LNCaP clone FGC (cell line): ENCODE results near the gene FANCG.
A peak's percentile ranks its signal among the peaks of the same experiment; 100 is the strongest.

Experiments used
- DNase-seq: peaks from one replicate; pipeline ENCODE4 v3.0.0-alpha.2; 2011; ENCODE audit warnings: low read depth
- H3K4me3 ChIP-seq: 2 replicates; pipeline ENCODE4 v1.5.1; 2011; ENCODE audit warnings: mild to moderate bottlenecking, low read depth, low read length, control low read depth
- TF ChIP-seq, protein P1 (sequence below): IDR thresholded peaks from 2 replicates; pipeline ENCODE4 v1.5.1; 2012; ENCODE audit warnings: mild to moderate bottlenecking; ENCODE audit not compliant: control insufficient read depth, insufficient read depth; ENCODE audit errors: extremely low read depth

FANCG gene

DNA sequence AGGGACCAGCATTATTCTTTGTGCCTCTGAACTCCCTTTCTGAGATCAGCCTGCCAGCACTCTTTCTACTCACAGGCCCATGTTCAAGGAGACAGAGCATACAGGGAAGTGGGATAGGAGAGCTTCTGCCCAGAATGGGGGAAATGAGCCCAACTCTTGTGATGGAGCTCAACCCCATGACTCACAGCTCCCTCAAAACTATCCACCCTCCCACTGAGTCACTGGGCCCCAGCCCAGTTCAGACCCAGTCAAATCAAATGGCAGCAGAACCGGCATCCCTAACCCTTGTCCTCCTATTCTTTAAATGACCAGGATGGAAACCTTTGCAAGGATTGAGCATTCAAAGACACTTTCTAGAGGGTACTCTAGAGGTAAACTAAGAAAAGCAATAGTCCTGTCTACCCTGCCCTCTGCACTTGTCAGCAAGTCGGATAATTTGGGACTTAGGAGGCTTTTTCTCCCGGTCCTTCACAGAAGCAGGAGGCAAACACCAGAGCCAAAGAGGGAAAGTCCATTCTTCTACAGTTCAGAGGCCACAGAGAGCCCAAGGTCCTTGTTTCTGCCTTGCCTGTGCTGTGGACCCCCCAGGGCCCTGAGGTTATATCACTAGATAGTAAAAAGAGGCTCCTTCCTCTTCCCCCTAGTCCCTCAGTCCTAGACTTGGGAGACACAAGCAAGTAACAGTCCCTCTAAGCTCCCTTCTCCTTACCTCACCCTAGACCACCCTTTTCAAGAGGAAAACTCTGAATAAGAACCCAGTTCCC is 32.7 kb upstream of the FANCG start:
- TF ChIP-seq, protein P1, sequence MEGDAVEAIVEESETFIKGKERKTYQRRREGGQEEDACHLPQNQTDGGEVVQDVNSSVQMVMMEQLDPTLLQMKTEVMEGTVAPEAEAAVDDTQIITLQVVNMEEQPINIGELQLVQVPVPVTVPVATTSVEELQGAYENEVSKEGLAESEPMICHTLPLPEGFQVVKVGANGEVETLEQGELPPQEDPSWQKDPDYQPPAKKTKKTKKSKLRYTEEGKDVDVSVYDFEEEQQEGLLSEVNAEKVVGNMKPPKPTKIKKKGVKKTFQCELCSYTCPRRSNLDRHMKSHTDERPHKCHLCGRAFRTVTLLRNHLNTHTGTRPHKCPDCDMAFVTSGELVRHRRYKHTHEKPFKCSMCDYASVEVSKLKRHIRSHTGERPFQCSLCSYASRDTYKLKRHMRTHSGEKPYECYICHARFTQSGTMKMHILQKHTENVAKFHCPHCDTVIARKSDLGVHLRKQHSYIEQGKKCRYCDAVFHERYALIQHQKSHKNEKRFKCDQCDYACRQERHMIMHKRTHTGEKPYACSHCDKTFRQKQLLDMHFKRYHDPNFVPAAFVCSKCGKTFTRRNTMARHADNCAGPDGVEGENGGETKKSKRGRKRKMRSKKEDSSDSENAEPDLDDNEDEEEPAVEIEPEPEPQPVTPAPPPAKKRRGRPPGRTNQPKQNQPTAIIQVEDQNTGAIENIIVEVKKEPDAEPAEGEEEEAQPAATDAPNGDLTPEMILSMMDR: no peak
- DNase-seq: no peak
- no peak overlapping the region for H3K4me3 ChIP-seq

DNA sequence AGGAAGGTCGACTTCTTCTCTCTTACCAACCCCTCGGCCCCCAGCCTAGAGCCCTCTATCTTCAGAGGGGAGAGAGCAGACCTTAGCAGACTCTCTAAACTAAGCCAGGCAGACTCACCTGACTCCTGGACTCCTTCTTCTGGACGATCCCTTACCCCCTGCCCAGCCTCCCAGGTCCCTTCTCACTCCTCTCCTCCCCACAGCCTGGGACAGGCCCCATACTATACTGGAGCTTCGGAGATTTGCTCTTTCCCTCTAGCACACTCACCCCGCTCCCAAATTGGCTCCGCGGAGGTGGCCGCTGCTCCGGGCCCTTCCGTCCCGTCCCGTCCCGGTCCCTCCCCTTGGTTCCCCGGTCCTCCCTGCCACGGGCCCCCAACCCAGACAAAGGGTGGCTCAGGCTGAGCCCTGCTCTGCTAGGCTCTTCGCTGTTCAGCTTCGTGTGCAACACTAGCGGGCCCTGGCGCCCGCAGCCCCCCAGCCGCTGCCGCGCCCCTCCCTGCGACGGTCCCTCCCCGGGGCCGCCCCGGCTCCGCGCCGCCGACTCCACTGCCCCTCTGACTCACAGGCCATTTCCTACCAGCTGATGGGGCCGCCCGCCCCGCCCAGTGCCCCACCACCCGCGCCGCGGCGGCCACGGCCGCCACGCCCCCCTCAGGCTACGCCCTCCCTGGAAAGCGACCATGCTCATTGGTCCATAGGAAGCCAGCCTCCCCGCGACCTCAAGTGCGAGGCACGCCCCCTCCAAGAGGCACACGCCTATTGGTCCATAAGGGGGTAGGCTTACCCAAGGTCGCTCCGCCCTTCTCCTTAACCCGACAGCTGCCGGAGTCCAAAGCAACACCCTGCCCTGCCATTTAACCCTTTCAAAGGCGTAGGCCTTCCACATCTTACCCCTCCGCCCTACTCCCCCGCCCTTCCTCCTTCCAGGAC is 31.5 kb upstream of the FANCG start:
- TF ChIP-seq, protein P1: no peak
- peak overlapping the region; percentile 69 for H3K4me3 ChIP-seq
- peak; percentile 95 for DNase-seq

DNA sequence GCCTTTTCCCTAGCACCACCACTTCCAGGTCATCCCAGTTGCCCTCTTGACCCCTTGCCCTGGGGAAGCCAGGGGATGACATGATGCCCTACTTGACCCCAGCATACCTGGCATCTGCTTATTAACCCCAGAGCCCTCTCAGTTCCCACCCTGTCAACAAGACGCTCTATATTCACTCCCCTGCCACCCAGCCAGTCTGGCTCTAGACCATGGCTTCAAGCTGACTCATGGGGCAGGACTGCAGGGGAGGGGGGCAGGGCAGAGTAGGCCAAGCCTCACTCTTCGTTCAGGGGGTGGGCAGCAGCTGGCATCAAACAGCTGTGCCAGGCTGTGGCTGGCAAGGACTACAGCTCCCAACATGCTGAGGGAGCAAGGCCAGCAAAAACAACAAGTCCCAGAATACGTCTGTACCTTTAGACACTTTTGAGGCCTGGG is 30.6 kb upstream of the FANCG start:
- TF ChIP-seq, protein P1: no peak
- no peak for DNase-seq
- no peak overlapping the region; the same call in 1 of the 2 replicates for H3K4me3 ChIP-seq

- no peak overlapping the region for H3K4me3 ChIP-seq
- TF ChIP-seq, protein P1: no peak
- no peak for DNase-seq
Measured at GRCh38 chr9:35108946-35109575, 29.3 kb upstream of the FANCG start.

DNA sequence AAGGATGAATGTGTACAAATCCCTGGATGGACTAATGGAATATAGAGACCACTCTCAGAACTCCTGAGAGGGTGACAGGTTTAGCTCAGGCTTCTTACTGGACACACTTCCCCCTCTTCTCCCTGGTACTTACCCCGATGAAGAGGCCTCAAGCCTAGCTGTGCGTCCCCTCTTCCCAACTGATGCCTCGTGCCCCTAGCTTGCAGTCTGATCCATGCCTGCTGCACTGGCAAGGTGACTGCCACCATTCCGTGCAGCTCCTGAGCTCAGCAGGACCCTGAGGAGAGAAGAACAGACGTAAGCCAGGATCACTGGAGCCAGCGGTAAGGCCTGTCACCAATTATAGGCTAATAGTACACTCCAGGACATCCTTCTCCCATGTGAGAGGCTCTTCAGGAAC is 28.7 kb upstream of the FANCG start:
- TF ChIP-seq, protein P1: no peak
- no peak overlapping the region for H3K4me3 ChIP-seq
- no peak for DNase-seq

DNA sequence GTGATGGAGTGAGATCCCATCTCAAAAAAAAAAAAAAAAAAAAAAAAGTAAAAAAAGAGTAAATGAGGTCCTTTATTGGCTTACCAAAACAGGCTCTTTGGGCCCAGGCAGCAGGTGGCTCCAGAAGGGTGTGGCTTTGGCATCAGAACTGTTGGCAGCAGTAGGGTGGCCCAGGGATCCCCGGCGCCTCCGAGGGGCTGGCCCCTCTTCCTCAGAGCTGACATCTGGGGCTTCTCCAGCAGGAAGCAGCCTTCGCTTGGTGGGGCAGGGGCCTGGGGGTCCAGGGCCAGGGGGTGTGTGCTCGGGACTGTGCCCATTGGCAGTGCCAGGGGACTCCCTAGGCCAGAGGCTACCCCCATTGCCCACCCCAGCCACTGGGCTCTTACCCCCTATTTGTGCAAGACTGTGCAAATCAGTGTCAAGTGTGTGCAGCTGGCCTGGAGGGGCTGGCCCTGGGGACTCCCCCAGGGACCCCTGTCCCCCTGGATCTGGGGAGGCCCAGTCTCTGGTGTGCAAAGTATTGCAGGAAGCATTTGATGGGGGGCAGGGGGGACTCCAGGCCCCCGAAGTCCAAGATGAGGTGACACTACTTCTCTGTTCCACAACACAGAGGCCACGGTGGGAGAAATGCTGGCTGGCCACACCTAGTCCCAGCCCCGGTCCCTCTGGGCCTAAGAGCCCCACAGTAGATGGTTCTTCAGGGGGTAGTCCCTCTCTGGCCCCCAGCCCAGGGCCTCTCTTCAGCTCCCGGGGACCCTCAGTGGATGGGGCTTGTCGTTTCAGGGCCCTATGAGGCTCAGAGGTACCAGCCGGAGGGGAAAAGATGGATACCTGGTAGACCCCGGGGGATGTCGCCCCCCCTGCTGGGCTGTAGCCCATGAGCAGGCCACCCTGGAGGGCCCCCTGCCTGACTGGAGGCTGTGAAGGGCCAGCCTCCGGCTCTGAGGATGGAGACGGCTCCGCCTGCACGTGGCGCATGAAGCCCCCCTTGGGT is 27.9 kb upstream of the FANCG start:
- no peak overlapping the region for H3K4me3 ChIP-seq
- TF ChIP-seq, protein P1: no peak
- DNase-seq: no peak
